ENCODE results near the gene NRN1L.
A peak's percentile ranks its signal among the peaks of the same experiment; 100 is the strongest.
"Not testable (repeated sequence)": the region's sequence is repeated elsewhere in the genome, so short reads cannot be mapped to it uniquely, and the experiment has no call there.

Gene NRN1L

GRCh38 chr16:67883872-67884261 is 818 bp upstream of the NRN1L start:
- peak; percentile 2 to 39 for DNase-seq

GRCh38 chr16:67885545-67885944 is 860 bp downstream of the NRN1L start:
- DNase-seq = no peak

GRCh38 chr16:67885976-67886375 is 1.3 kb downstream of the NRN1L start:
- DNase-seq = no peak

- no peak for DNase-seq
Observed at GRCh38 chr16:67886387-67886786, 1.7 kb downstream of the NRN1L start.

GRCh38 chr16:67888331-67888730 is 3.6 kb downstream of the NRN1L start:
- DNase-seq = no peak

- no peak for DNase-seq
Observed at GRCh38 chr16:67892375-67892774, 7.7 kb downstream of the NRN1L start.

GRCh38 chr16:67892899-67893742 is 8.4 kb downstream of the NRN1L start, which contains the start of gene PSKH1:
Gene PSKH1 (plus strand): TSS chr16:67893254. CDS start chr16:67908750, 15,496 bp downstream.
- DNase-seq = peak; percentile 92 to 94

- DNase-seq = no peak
Observed at GRCh38 chr16:67893743-67894399, 9.2 kb downstream of the NRN1L start.

- no peak for DNase-seq
Observed at GRCh38 chr16:67897231-67897630, 12.5 kb downstream of the NRN1L start.

GRCh38 chr16:67901734-67902133 is 17.0 kb downstream of the NRN1L start:
- no peak for DNase-seq

GRCh38 chr16:67902831-67903230 is 18.1 kb downstream of the NRN1L start:
- DNase-seq = no peak

GRCh38 chr16:67907397-67908180 is 22.9 kb downstream of the NRN1L start:
- DNase-seq = no peak

GRCh38 chr16:67909056-67909742 is 24.5 kb downstream of the NRN1L start:
- no peak for DNase-seq

GRCh38 chr16:67910158-67910557 is 25.5 kb downstream of the NRN1L start:
- DNase-seq = peak in 1 of 2 experiments; percentile 39

- DNase-seq = no peak
Observed at GRCh38 chr16:67914758-67915495, 30.2 kb downstream of the NRN1L start.

- not testable (repeated sequence) for DNase-seq
Observed at GRCh38 chr16:67915496-67915769, 30.7 kb downstream of the NRN1L start.

- DNase-seq = no peak
Observed at GRCh38 chr16:67915831-67916723, 31.4 kb downstream of the NRN1L start.

- DNase-seq = no peak
Observed at GRCh38 chr16:67917140-67917851, 32.6 kb downstream of the NRN1L start.

- DNase-seq = peak; percentile 35 to 37
Observed at GRCh38 chr16:67917852-67918236, 33.2 kb downstream of the NRN1L start.

- peak in 1 of 2 experiments; percentile 18 for DNase-seq
Observed at GRCh38 chr16:67919622-67920221, 35.0 kb downstream of the NRN1L start.
